ENCODE data around the gene CLDN4.

DNA sequence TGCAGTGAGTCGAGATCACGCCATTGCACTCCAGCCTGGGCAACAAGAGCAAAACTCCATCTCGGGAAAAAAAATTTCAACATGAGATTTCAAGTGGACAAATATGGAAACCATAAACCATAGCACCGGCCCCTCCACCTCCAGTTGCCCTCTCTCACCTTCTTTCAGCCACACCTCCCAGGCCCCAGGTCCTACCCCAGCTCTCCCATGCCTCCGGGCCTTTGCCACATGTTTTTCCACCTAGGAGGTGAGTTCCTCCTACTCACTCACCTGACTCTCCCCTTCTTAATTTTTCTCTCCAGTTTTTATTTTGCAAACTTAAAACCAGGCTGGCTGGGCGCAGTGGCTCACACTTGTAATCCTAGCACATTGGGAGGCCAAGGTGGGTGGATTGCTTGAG, 13.7 kb upstream of the CLDN4 start:
- TF ChIP-seq POLR2A (IDR thresholded peaks at IDR 0.05; ENCODE audit: low read depth, low read length) (no peak), POLR2AphosphoS5 (IDR thresholded peaks at IDR 0.05; ENCODE audit: low read depth, low read length) (no peak), POU2F2 (IDR thresholded peaks at IDR 0.05; ENCODE audit: low read depth, low read length) (no peak), TAF1 (IDR thresholded peaks at IDR 0.05; ENCODE audit: low read depth, low read length) (no peak)
